ENCODE results near the gene CT45A5.
A peak's percentile ranks its signal among the peaks of the same experiment; 100 is the strongest.
"Not testable (repeated sequence)": the region's sequence is repeated elsewhere in the genome, so short reads cannot be mapped to it uniquely, and the experiment has no call there.

Gene CT45A5

DNA sequence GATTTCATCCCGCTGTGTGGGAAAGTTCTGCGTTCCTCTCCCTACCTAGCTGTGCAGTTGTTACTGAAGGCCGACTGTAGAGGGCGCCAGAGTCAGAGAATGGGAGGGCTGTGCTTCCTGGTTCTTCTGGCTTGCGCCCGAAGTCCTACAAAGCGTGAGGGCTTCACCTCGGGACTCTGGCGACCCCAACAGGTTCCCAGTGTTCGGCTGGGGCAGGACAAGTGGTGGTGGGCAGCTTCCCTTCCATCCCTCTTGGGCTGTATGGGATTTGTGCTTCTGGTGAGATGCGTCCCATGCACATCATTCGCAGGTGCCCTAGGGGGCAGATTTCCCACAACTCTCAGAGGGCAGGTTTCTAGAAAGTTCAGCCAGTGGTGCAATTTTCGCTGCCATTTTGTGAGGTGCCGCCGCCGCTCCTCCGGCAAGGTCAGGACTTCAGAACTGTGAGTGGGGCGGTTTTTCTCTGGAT lies 44.6 kb downstream of the CT45A5 start:
- Histone ChIP-seq H3K4me1 (ENCODE audit: insufficient read depth, low read length) (no peaks in the 10 kb centered on the region), H3K36me3 (ENCODE audit: insufficient read depth, low read length) (no peaks in the 10 kb centered on the region), H3K27ac (ENCODE audit: low read length) (no peak overlapping the region), H4K20me1 (ENCODE audit: insufficient read depth, low read length) (no peaks in the 10 kb centered on the region), H3K4me2 (ENCODE audit: insufficient read depth, low read length) (peak overlapping the region; percentile 45), H3K9ac (ENCODE audit: low read depth, low read length) (no peak overlapping the region), H3K9me3 (ENCODE audit: insufficient read depth, low read length, severe bottlenecking) (no peaks in the 10 kb centered on the region), H3K27me3 (ENCODE audit: insufficient read depth, low read length, poor library complexity) (no peaks in the 10 kb centered on the region), H2AFZ (ENCODE audit: low read depth, low read length) (peak overlapping the region; percentile 46), H3K4me3 (ENCODE audit: low read depth in 1 of 2, low read length in 2 of 2) (no peak overlapping the region), H3K79me2 (ENCODE audit: insufficient read depth, low read length) (no peaks in the 10 kb centered on the region)
- ATAC-seq (ENCODE audit: insufficient read depth, low read depth) (peak; percentile 83), DNase-seq (peak; percentile 40)
- TF ChIP-seq, protein P1, sequence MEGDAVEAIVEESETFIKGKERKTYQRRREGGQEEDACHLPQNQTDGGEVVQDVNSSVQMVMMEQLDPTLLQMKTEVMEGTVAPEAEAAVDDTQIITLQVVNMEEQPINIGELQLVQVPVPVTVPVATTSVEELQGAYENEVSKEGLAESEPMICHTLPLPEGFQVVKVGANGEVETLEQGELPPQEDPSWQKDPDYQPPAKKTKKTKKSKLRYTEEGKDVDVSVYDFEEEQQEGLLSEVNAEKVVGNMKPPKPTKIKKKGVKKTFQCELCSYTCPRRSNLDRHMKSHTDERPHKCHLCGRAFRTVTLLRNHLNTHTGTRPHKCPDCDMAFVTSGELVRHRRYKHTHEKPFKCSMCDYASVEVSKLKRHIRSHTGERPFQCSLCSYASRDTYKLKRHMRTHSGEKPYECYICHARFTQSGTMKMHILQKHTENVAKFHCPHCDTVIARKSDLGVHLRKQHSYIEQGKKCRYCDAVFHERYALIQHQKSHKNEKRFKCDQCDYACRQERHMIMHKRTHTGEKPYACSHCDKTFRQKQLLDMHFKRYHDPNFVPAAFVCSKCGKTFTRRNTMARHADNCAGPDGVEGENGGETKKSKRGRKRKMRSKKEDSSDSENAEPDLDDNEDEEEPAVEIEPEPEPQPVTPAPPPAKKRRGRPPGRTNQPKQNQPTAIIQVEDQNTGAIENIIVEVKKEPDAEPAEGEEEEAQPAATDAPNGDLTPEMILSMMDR (IDR thresholded peaks at IDR 0.05; ENCODE audit: borderline replicate concordance, extremely low read depth, low read length, poor library complexity, severe bottlenecking): peak; percentile 68
- TF ChIP-seq EZH2 (IDR thresholded peaks at IDR 0.05; ENCODE audit: borderline replicate concordance, low read depth, low read length, severe bottlenecking): no peak

DNA sequence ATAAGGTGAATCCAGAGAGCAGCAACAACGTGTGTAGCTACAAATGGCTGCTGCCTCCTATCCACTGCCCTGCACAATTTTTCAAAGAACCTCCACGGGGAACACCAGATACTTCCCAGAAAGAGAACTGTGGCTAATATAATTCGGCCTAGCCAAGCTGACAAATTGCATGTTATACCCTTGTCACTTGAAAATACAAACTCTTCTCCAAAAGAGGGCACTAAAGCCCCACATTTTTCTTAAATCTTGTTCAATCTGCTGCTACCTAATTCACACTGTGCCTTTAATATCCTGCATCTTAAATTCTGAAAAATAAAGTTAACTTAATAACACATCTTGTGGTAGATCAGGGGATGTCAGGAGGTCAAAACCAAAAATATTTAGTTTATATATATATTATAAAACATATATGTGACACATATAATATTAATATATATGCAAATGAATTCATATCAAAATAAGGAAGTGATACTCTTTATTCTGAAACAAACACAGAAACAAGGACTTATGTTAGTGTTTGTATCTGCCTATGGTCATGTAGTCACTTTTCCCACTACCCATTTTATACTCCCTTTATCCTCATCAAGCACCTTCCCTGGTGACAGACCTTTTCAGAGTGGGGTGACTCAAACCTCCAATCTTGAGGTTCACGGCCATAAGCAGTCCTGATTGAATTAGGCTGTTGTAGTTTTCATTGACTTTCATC lies 47.8 kb downstream of the CT45A5 start:
- no peaks in the 10 kb centered on the region for H4K20me1 ChIP-seq (ENCODE audit: insufficient read depth, low read length)
- H3K4me1 ChIP-seq (ENCODE audit: insufficient read depth, low read length): no peaks in the 10 kb centered on the region
- no peak overlapping the region for H3K4me3 ChIP-seq (ENCODE audit: low read depth in 1 of 2, low read length in 2 of 2)
- H3K27ac ChIP-seq (ENCODE audit: low read length): no peak overlapping the region
- no peak overlapping the region for H3K9ac ChIP-seq (ENCODE audit: low read depth, low read length)
- no peak for DNase-seq
- no peak overlapping the region for H3K4me2 ChIP-seq (ENCODE audit: insufficient read depth, low read length)
- no peak overlapping the region for H2AFZ ChIP-seq (ENCODE audit: low read depth, low read length)
- H3K36me3 ChIP-seq (ENCODE audit: insufficient read depth, low read length): no peaks in the 10 kb centered on the region
- no peak for TF ChIP-seq EZH2 (IDR thresholded peaks at IDR 0.05; ENCODE audit: borderline replicate concordance, low read depth, low read length, severe bottlenecking)
- TF ChIP-seq, protein P1 (IDR thresholded peaks at IDR 0.05; ENCODE audit: borderline replicate concordance, extremely low read depth, low read length, poor library complexity, severe bottlenecking): peak; percentile 11
- no peaks in the 10 kb centered on the region for H3K79me2 ChIP-seq (ENCODE audit: insufficient read depth, low read length)
- no peaks in the 10 kb centered on the region for H3K27me3 ChIP-seq (ENCODE audit: insufficient read depth, low read length, poor library complexity)
- ATAC-seq (ENCODE audit: insufficient read depth, low read depth): no peak
- no peaks in the 10 kb centered on the region for H3K9me3 ChIP-seq (ENCODE audit: insufficient read depth, low read length, severe bottlenecking)

DNA sequence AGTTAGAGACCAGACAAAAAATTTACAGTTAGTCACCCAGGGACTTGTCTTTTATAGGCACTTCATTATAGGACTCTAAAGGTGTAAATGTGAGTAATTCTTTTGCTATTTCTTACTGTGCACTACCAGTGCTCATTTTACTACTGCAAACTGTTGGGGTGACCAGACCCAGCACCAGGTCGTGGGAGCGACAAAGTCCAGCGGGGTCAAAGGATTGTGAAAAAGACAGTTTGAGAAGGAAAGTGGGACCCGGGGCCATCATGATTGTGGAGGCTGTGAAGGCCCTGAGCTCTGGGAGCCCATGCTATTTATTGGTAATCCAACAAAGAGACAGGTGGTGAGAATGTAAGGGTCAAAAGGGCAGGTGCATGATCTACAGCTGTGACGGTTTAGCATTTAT lies 50.6 kb downstream of the CT45A5 start:
- H3K4me1 ChIP-seq (ENCODE audit: insufficient read depth, low read length); H3K36me3 ChIP-seq (ENCODE audit: insufficient read depth, low read length); H3K4me3 ChIP-seq (ENCODE audit: low read depth in 1 of 2, low read length in 2 of 2); H4K20me1 ChIP-seq (ENCODE audit: insufficient read depth, low read length); H3K9ac ChIP-seq (ENCODE audit: low read depth, low read length); H2AFZ ChIP-seq (ENCODE audit: low read depth, low read length); H3K9me3 ChIP-seq (ENCODE audit: insufficient read depth, low read length, severe bottlenecking); H3K79me2 ChIP-seq (ENCODE audit: insufficient read depth, low read length); H3K4me2 ChIP-seq (ENCODE audit: insufficient read depth, low read length); H3K27ac ChIP-seq (ENCODE audit: low read length); ATAC-seq (ENCODE audit: insufficient read depth, low read depth); H3K27me3 ChIP-seq (ENCODE audit: insufficient read depth, low read length, poor library complexity); DNase-seq: not testable (repeated sequence)
